H1 (cell line): Measurements from ENCODE around the gene SND1. TPM values are rescaled to one million over a fixed set of nuclear protein-coding genes. Genes with fewer than 3 reads are reported as not detected.

Experiments used
- CTCF ChIA-PET: fragments of 300-600 bp; sonication (Branson Sonifier 250); formaldehyde crosslinking; loops from one replicate; lab custom pipeline; 2021; ENCODE audit not compliant: partially characterized antibody; lab: Charles Lee
- POLR2A ChIA-PET: fragments of 300-600 bp; sonication (Branson Sonifier 250); formaldehyde crosslinking; loops from one replicate; lab custom pipeline; 2021; ENCODE audit warnings: inconsistent platforms; ENCODE audit not compliant: partially characterized antibody; lab: Charles Lee
- DNase-seq, 2 experiments: peaks; one replicate each; pipeline versions ENCODE4 v3.0.0 to v3.0.0-alpha.2; 2010 to 2022; ENCODE audit warnings: low spot score in 2 of 2, low read depth in 1 of 2, mixed read lengths in 1 of 2
- FAIRE-seq: peaks from 2 replicates; lab custom pipeline; 2011; peaks lifted over from hg19 to GRCh38; lab: Jason Lieb, UNC
- H2AFZ ChIP-seq: 2 replicates; pipeline ENCODE4 v1.8.1; 2012; ENCODE audit warnings: low read length, inconsistent platforms
- H2AK5ac ChIP-seq: 2 replicates; pipeline ENCODE4 v1.6.1; 2013; ENCODE audit warnings: low read depth, low read length
- H2BK120ac ChIP-seq: replicated peaks from 2 replicates; pipeline ENCODE3; 2013; ENCODE audit warnings: low read depth, low read length, inconsistent platforms
- H2BK12ac ChIP-seq: 2 replicates; pipeline ENCODE4 v1.6.1; 2013; ENCODE audit warnings: low read depth, low read length
- H2BK15ac ChIP-seq: 2 replicates; pipeline ENCODE4 v1.6.1; 2013; ENCODE audit warnings: low read length
- H2BK20ac ChIP-seq: 2 replicates; pipeline ENCODE4 v1.6.1; 2013; ENCODE audit warnings: low read length
- H2BK5ac ChIP-seq: 2 replicates; pipeline ENCODE4 v1.6.1; 2013; ENCODE audit warnings: low read depth, low read length
- H3K14ac ChIP-seq: 2 replicates; pipeline ENCODE4 v1.6.1; 2013; ENCODE audit warnings: inconsistent platforms; ENCODE audit not compliant: insufficient read length
- H3K18ac ChIP-seq: 2 replicates; pipeline ENCODE4 v1.6.1; 2013; ENCODE audit warnings: low read length; ENCODE audit errors: extremely low read depth
- H3K23ac ChIP-seq: 2 replicates; pipeline ENCODE4 v1.6.1; 2013; ENCODE audit warnings: inconsistent platforms; ENCODE audit not compliant: insufficient read length
- H3K23me2 ChIP-seq: 2 replicates; pipeline ENCODE4 v1.6.1; 2013; ENCODE audit warnings: low read depth, low read length
- H3K27ac ChIP-seq: 2 replicates; pipeline ENCODE4 v1.6.1; 2011; ENCODE audit warnings: low read depth, low read length, inconsistent platforms
- H3K27me3 ChIP-seq, 4 experiments: replicated peaks in 1 of 4; 1 replicate in 1 of 4; 2 replicates in 3 of 4; pipeline versions ENCODE4 v1.6.1 to v1.8.1; 2011 to 2013; ENCODE audit warnings: low read length in 3 of 4, mild to moderate bottlenecking in 3 of 4, inconsistent platforms in 2 of 4, mixed read lengths in 2 of 4, moderate library complexity in 1 of 4; ENCODE audit not compliant: control insufficient read depth in 3 of 4, insufficient read depth in 3 of 4; ENCODE audit errors: extremely low read depth in 1 of 4
- H3K36me3 ChIP-seq, 4 experiments: 2 replicates each; pipeline versions ENCODE4 v1.6.1 to v1.8.1; 2011 to 2013; ENCODE audit warnings: mild to moderate bottlenecking in 4 of 4, low read length in 3 of 4, moderate library complexity in 2 of 4, control low read depth in 1 of 4, inconsistent platforms in 1 of 4; ENCODE audit not compliant: insufficient read depth in 4 of 4, control insufficient read depth in 2 of 4
- H3K4ac ChIP-seq: replicated peaks from 2 replicates; pipeline ENCODE3; 2013; ENCODE audit warnings: low read length, low read depth, mixed read lengths, inconsistent platforms; ENCODE audit not compliant: insufficient read length
- H3K4me1 ChIP-seq, 4 experiments: replicated peaks in 1 of 4; 1 replicate in 1 of 4; 2 replicates in 3 of 4; pipeline versions ENCODE4 v1.6.1 to v1.8.1; 2011 to 2013; ENCODE audit warnings: low read length in 3 of 4, inconsistent platforms in 2 of 4, mixed read lengths in 1 of 4; ENCODE audit not compliant: insufficient read depth in 4 of 4, control insufficient read depth in 3 of 4
- H3K4me2 ChIP-seq, 2 experiments: 2 replicates each; pipeline versions ENCODE4 v1.6.1 to v1.8.1; 2011 to 2013; ENCODE audit warnings: low read depth in 2 of 2, low read length in 2 of 2, control low read depth in 1 of 2, inconsistent platforms in 1 of 2, mild to moderate bottlenecking in 1 of 2; ENCODE audit not compliant: insufficient read depth in 1 of 2
- H3K4me3 ChIP-seq, 4 experiments: fragments of 200-600, 300-600 bp in 1 of 4; sonication (generic), shearing (Covaris generic), sonication (Bioruptor Twin) in 1 of 4; 2 replicates each; pipeline versions ENCODE4 v1.5.1 to v1.8.1; 2011 to 2016; ENCODE audit warnings: low read length in 4 of 4, low read depth in 3 of 4, control low read depth in 2 of 4, inconsistent platforms in 2 of 4, mild to moderate bottlenecking in 2 of 4, mixed read lengths in 1 of 4, moderate library complexity in 1 of 4; ENCODE audit not compliant: insufficient read depth in 2 of 4; ENCODE audit errors: extremely low read depth in 1 of 4
- H3K56ac ChIP-seq: replicated peaks from 2 replicates; pipeline ENCODE3; 2013; ENCODE audit warnings: low read depth, mild to moderate bottlenecking, mixed read lengths, low read length, inconsistent platforms; ENCODE audit not compliant: insufficient read length
- H3K79me1 ChIP-seq: 2 replicates; pipeline ENCODE4 v1.6.1; 2013; ENCODE audit warnings: low read depth, low read length, control low read depth
- H3K79me2 ChIP-seq, 2 experiments: 2 replicates each; pipeline versions ENCODE4 v1.6.1 to v1.8.1; 2012 to 2013; ENCODE audit warnings: low read length in 2 of 2, mild to moderate bottlenecking in 2 of 2, inconsistent platforms in 1 of 2; ENCODE audit not compliant: insufficient read depth in 2 of 2, control insufficient read depth in 1 of 2
- H3K9ac ChIP-seq, 4 experiments: replicated peaks in 1 of 4; 1 replicate in 1 of 4; 2 replicates in 3 of 4; pipeline versions ENCODE4 v1.6.1 to v1.8.1; 2011 to 2013; ENCODE audit warnings: low read depth in 3 of 4, low read length in 3 of 4, control low read depth in 2 of 4, mild to moderate bottlenecking in 2 of 4, moderate library complexity in 2 of 4, inconsistent platforms in 1 of 4; ENCODE audit errors: extremely low read depth in 1 of 4
- H3K9me3 ChIP-seq, 2 experiments: 2 replicates each; pipeline versions ENCODE4 v1.6.1 to v1.8.1; 2012 to 2013; ENCODE audit warnings: mild to moderate bottlenecking in 2 of 2, moderate library complexity in 2 of 2, control low read depth in 1 of 2, inconsistent platforms in 1 of 2, low read depth in 1 of 2, low read length in 1 of 2, mixed read lengths in 1 of 2; ENCODE audit not compliant: insufficient read depth in 2 of 2
- H4K20me1 ChIP-seq, 2 experiments: replicated peaks in 1 of 2; 2 replicates each; pipeline versions ENCODE3 to v1.8.1; 2011 to 2013; ENCODE audit warnings: inconsistent platforms in 2 of 2, low read length in 2 of 2, mild to moderate bottlenecking in 1 of 2; ENCODE audit not compliant: insufficient read depth in 2 of 2, control insufficient read depth in 1 of 2
- H4K5ac ChIP-seq: 2 replicates; pipeline ENCODE4 v1.6.1; 2013; ENCODE audit warnings: low read length, low read depth, mixed read lengths, inconsistent platforms; ENCODE audit not compliant: insufficient read length
- H4K8ac ChIP-seq: 2 replicates; pipeline ENCODE4 v1.8.0; 2013; ENCODE audit warnings: mild to moderate bottlenecking, moderate library complexity, low read length, inconsistent platforms; ENCODE audit not compliant: insufficient read depth; ENCODE audit errors: extremely low read depth
- H4K91ac ChIP-seq: replicated peaks from 2 replicates; pipeline ENCODE3; 2013; ENCODE audit warnings: low read length, mixed read lengths, inconsistent platforms; ENCODE audit not compliant: insufficient read length
- CEBPB ChIP-seq: IDR thresholded peaks from 2 replicates; pipeline ENCODE4 v1.6.1; 2012; ENCODE audit warnings: low read depth, low read length
- JUN ChIP-seq: IDR thresholded peaks from 2 replicates; pipeline ENCODE4 v1.6.1; 2011; ENCODE audit warnings: low read depth, mild to moderate bottlenecking, improper control_type of control experiment, low read length
- JUND ChIP-seq: IDR thresholded peaks from 2 replicates; pipeline ENCODE4 v1.6.1; 2011; ENCODE audit warnings: mild to moderate bottlenecking, improper control_type of control experiment, low read length
- RFX5 ChIP-seq: IDR thresholded peaks from 2 replicates; pipeline ENCODE4 v1.6.1; 2011; ENCODE audit warnings: low read depth, low read length, improper control_type of control experiment, borderline replicate concordance
- SIN3A ChIP-seq, 2 experiments: IDR thresholded peaks in 1 of 2; conservative IDR thresholded peaks in 1 of 2; 2 replicates each; pipeline ENCODE4 v1.6.1; 2011 to 2012; ENCODE audit warnings: low read length in 2 of 2, improper control_type of control experiment in 1 of 2, low read depth in 1 of 2, mild to moderate bottlenecking in 1 of 2
- TAF7 ChIP-seq: optimal IDR thresholded peaks from 2 replicates; pipeline ENCODE3; 2011; ENCODE audit warnings: low read depth, mild to moderate bottlenecking, inconsistent platforms, low read length, moderate library complexity, borderline replicate concordance
- WGBS, 2 experiments: shearing (Covaris generic) in 1 of 2; methylation state at CpG; one replicate each; pipeline versions ENCODE4 v1.1.6 to v1.1.7; 2013 to 2015; ENCODE audit warnings: low lambda C conversion rate in 2 of 2, mixed read lengths in 2 of 2, inconsistent platforms in 1 of 2, low coverage in 1 of 2, missing lambda C conversion rate in 1 of 2; ENCODE audit not compliant: insufficient replicate concordance in 2 of 2, insufficient coverage in 1 of 2, insufficient read length in 1 of 2; ENCODE audit errors: extremely low coverage in 1 of 2, missing lambda C conversion rate in 1 of 2; 5-methylcytosine and 5-hydroxymethylcytosine counted together
- polyA plus RNA-seq, 7 experiments: library from polyadenylated mRNA; depleted of rRNA in 3 of 7; stranded (reverse) in 5 of 7; unstranded in 2 of 7; fragments of >200 nt in 5 of 7; fragments of 200-250 nt in 2 of 7; gene quantifications; 1 replicate in 5 of 7; 2 replicates in 1 of 7; 4 replicates in 1 of 7; pipeline versions ENCODE4 v1.2.1 to v1.2.3, GENCODE V29; 2011 to 2013; ENCODE audit warnings: missing spikeins in 2 of 7, mixed read lengths in 2 of 7
- total RNA-seq: library from RNA; stranded (reverse); fragmentation: NEBNext Ultra II Directional; extraction: Animal tissue kit (Norgen Biotek cat#: 25700); gene quantifications from 2 replicates; pipeline ENCODE4 v1.2.1, GENCODE V29; 2021

SND1 gene
- total and polyA plus RNA-seq, 2 of the 8 experiments (the other 6 are each of a cell fraction or from before 2014, with no cell fraction given) = 122 to 290 TPM

- Histone ChIP-seq H3K79me1 (peaks cover 2% of the 10 kb centered on the region; the same call in 1 of the 2 replicates), H4K20me1 (peaks cover 0 to 5% of the 10 kb centered on the region in 2 experiments), H3K9ac (no peak overlapping the region), H3K23ac (no peak overlapping the region), H3K27me3 (no peaks in the 10 kb centered on the region), H3K27ac (no peak overlapping the region), H3K4me3 (no peak overlapping the region), H3K4me1 (peaks cover 1 to 19% (median 8%) of the 10 kb centered on the region in 4 experiments; a peak in 5 of 7 replicates), H3K4ac (no peak overlapping the region), H3K18ac (no peak overlapping the region), H4K5ac (no peak overlapping the region), H2BK15ac (no peak overlapping the region), H3K79me2 (peaks cover 11 to 98% of the 10 kb centered on the region in 2 experiments; a peak in 3 of 4 replicates), H3K36me3 (peaks cover 0 to 10% (median 2%) of the 10 kb centered on the region in 4 experiments; a peak in 2 of 8 replicates), H4K91ac (no peak overlapping the region), H4K8ac (no peak overlapping the region), H3K14ac (no peak overlapping the region), H3K23me2 (peaks cover 2% of the 10 kb centered on the region; the same call in 1 of the 2 replicates), H2BK20ac (no peak overlapping the region), H3K9me3 (no peaks in the 10 kb centered on the region), H2BK120ac (no peak overlapping the region), H2AFZ (no peak overlapping the region), H3K56ac (no peak overlapping the region), H2AK5ac (no peak overlapping the region), H2BK5ac (no peak overlapping the region), H3K4me2 (no peak overlapping the region), H2BK12ac (no peak overlapping the region)
- ChIA-PET CTCF (interaction anchor here (0.8 to 2.0 kb wide), 3 partner anchors 10 to 118 kb away, joined by 3 to 4 read pairs (median 4); no protein-coding TSS in a partner anchor), POLR2A (interaction anchor here (1.5 kb wide), 1 partner anchor 20 kb away, joined by 3 read pairs; no protein-coding TSS in a partner anchor)
- TF ChIP-seq SIN3A (conservative IDR thresholded peaks at IDR 0.05 in 1 of 2, IDR thresholded peaks at IDR 0.05 in 1 of 2; ENCODE audit: low read depth in 1 of 2, low read length in 2 of 2) (no peak), JUND (no peak), JUN (no peak), CEBPB (no peak), TAF7 (no peak), RFX5 (no peak)
- DNase-seq = no peak
- FAIRE-seq = no peak
- 86% methylated on average over 1 of the region's 1 CpG; no CpG with 5 or more reads in 1 of the 2 experiments for WGBS, 2 experiments
Observed at GRCh38 chr7:127674361-127674760, 22.4 kb downstream of the SND1 start.
